SJSA1 (cell line): ENCODE measurements around the gene BACE2. TPM values are rescaled to one million over a fixed set of nuclear protein-coding genes. Genes with fewer than 3 reads are reported as not detected.

Experiments used
- DNase-seq, 2 experiments: peaks; one replicate each; pipeline ENCODE4 v3.0.0-alpha.2; 2015 to 2020; ENCODE audit warnings: low spot score in 2 of 2, low read depth in 1 of 2
- H3K27ac ChIP-seq: fragments of 250-450 bp; sonication (Bioruptor Pico); 2 replicates; pipeline ENCODE4 v1.5.1; 2020; ENCODE audit warnings: mild to moderate bottlenecking, moderate library complexity
- H3K27me3 ChIP-seq: fragments of 250-450 bp; sonication (Bioruptor Pico); replicated peaks from 2 replicates; pipeline ENCODE4 v1.5.1; 2020; ENCODE audit warnings: mild to moderate bottlenecking, moderate library complexity
- H3K36me3 ChIP-seq: fragments of 250-450 bp; sonication (Bioruptor Pico); 2 replicates; pipeline ENCODE4 v1.5.1; 2020; ENCODE audit warnings: mild to moderate bottlenecking
- H3K4me1 ChIP-seq: fragments of 250-450 bp; sonication (Bioruptor Pico); replicated peaks from 2 replicates; pipeline ENCODE4 v1.6.1; 2021; ENCODE audit warnings: mild to moderate bottlenecking
- H3K4me3 ChIP-seq: fragments of 250-450 bp; sonication (Bioruptor Pico); 2 replicates; pipeline ENCODE4 v1.5.1; 2020; ENCODE audit warnings: mild to moderate bottlenecking
- H3K9me3 ChIP-seq: fragments of 250-450 bp; sonication (Bioruptor Pico); replicated peaks from 2 replicates; pipeline ENCODE4 v1.5.1; 2020; ENCODE audit warnings: mild to moderate bottlenecking
- total RNA-seq: library from RNA; depleted of rRNA; stranded (reverse); fragments of >200 nt; shearing (Covaris generic); gene quantifications from 2 replicates; pipeline ENCODE4 v1.2.3, GENCODE V29; 2014; rRNA removed

Gene BACE2
- 0.50 TPM in 1 of 2 replicates, not detected in the other for total RNA-seq

DNA sequence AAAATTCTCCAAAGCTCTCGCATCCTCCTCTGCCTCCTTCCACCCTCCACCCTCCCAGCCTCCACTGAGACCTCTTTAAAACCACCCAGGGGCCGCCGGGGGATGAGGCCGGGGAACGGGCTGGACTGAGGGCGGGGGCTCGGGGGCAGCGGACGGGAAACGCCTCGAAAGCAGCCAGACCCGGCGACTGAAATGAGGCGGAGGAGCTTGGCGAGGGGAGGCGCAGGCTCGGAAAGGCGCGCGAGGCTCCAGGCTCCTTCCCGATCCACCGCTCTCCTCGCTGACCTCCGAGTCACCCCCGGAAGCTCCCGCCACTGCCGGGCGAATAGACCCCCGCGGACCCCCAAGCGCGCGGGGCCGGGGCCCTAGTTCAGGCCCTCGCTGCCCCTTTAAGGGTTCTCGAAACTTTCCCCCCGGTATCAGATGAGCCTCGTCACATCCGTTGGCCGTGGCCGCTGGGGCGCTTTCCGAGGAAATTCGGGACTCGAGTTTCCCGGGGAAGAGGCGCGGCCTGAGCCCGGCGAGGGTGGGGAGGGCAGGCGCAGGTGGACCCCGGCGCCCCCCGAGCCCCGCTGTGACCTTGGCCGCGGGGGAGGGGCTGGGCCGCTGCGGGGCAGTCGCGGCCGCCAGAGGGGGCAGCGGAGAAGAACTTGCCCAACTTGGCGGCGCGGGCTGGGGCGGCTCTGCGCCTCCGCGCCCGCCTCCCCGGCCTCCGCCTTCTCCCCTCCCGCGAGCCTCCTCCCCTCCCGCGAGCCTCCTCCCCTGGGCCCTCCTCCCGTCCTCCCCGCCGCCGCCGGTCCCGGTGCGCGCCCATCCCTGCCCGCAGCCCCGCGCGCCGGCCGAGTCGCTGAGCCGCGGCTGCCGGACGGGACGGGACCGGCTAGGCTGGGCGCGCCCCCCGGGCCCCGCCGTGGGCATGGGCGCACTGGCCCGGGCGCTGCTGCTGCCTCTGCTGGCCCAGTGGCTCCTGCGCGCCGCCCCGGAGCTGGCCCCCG lies at the start of gene BACE2:
TSS of gene BACE2 (plus strand) at position 813 of the 995 bp plus-strand sequence. CDS start at position 917, 104 bp downstream.
- no peak within 1 kb of the TSS for H3K27ac ChIP-seq
- H3K27me3 ChIP-seq: peaks cover 34% of the 10 kb centered on the region
- DNase-seq: peak; percentile 23 to 55
- peak within 1 kb of the TSS; percentile 36 for H3K4me3 ChIP-seq
- H3K4me1 ChIP-seq: peaks cover 13% of the 10 kb centered on the region
- no peaks in the 10 kb centered on the region for H3K9me3 ChIP-seq
- no peaks in the 10 kb centered on the region for H3K36me3 ChIP-seq

DNA sequence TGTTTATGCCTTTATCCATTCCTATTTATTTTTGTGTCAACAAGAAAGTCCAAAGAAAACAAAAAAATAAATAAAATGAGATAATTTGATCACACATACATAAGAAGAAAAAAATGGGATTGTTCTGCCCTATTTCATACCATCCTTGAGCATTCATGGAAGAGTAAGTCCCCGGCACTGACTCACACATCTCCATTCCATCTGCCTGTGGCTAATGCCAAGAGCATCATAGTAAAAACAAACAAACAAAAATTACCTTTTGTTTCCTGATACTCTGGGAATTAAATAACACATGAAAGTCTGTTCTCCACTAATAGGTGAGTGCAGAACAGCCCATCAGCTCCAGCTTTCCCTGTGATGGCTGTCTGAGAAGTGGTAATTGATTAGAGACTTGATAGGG lies 48.1 kb upstream of the BACE2 start:
- DNase-seq: no peak

DNA sequence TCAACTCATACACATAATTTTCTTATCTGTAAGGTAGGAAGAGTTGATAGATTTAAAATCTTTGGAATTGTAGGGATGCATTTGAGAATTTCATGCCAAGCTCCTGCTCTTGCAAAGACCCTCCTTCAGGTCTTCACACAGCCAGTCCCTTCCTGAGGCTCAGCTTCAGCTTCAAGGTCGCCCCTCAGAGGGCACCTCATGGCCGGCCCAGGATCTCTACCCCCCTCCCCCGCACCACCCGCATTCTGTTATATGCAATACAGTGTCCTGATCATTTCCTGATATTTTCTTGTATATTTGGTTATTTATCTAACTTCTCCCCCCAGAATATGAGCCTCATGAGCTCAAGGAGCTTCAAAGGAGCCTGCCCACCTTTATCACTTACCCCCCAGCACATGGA lies 47.0 kb upstream of the BACE2 start:
- H3K36me3 ChIP-seq: no peaks in the 10 kb centered on the region
- H3K27ac ChIP-seq: no peak overlapping the region
- no peak overlapping the region for H3K4me3 ChIP-seq
- DNase-seq: no peak
- H3K27me3 ChIP-seq: no peaks in the 10 kb centered on the region
- no peaks in the 10 kb centered on the region for H3K9me3 ChIP-seq
- no peaks in the 10 kb centered on the region for H3K4me1 ChIP-seq

More for the DNA sequence above, 48.1 kb upstream of the BACE2 start:
- Histone ChIP-seq H3K27me3 (no peaks in the 10 kb centered on the region), H3K4me3 (no peak overlapping the region), H3K27ac (no peak overlapping the region), H3K9me3 (no peaks in the 10 kb centered on the region), H3K36me3 (no peaks in the 10 kb centered on the region), H3K4me1 (no peaks in the 10 kb centered on the region)

DNA sequence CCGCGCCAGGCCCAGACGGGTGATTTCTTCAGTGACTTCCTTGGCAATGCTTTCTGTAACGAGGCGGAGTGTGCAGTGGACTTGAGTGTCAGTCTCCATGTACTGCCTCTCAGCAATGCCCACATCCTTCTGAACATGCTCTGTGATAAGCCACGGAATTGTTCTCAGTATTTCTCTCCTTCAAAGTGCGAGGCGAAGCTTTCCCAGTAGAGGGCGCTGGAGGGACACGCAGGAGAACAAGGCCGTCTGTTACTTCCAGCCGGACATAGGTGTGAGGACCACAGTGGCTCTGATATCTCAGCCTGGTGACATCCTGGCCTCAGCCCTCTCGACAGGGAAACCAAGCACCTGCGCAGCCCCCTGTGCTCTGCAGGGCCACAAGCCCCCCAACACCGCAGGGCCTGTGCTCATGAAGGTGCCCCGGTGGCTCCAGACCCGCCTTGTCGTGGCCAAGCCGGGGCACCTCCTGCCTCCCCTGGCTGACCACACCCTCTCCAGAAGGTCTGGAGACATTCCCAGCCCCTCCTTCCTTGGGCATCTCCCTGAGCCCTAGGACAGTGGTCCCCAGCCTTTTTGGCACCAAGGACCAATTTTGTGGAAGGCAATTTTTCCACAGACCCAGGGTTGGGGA lies 46.1 kb upstream of the BACE2 start:
- peak; percentile 33 to 65 for DNase-seq
- no peaks in the 10 kb centered on the region for H3K36me3 ChIP-seq
- no peak overlapping the region for H3K27ac ChIP-seq
- H3K27me3 ChIP-seq: no peaks in the 10 kb centered on the region
- H3K4me1 ChIP-seq: no peaks in the 10 kb centered on the region
- no peak overlapping the region for H3K4me3 ChIP-seq
- no peaks in the 10 kb centered on the region for H3K9me3 ChIP-seq

GRCh38 chr21:41124641-41125201 lies 43.2 kb upstream of the BACE2 start:
- H3K4me1 ChIP-seq: no peaks in the 10 kb centered on the region
- DNase-seq: no peak
- H3K36me3 ChIP-seq: no peaks in the 10 kb centered on the region
- no peak overlapping the region for H3K4me3 ChIP-seq
- no peaks in the 10 kb centered on the region for H3K27me3 ChIP-seq
- H3K27ac ChIP-seq: no peak overlapping the region
- no peaks in the 10 kb centered on the region for H3K9me3 ChIP-seq

GRCh38 chr21:41128981-41129380 lies 39.0 kb upstream of the BACE2 start:
- Histone ChIP-seq H3K27me3 (no peaks in the 10 kb centered on the region), H3K36me3 (no peaks in the 10 kb centered on the region), H3K27ac (no peak overlapping the region), H3K9me3 (no peaks in the 10 kb centered on the region), H3K4me1 (no peaks in the 10 kb centered on the region), H3K4me3 (no peak overlapping the region)
- DNase-seq: no peak

DNA sequence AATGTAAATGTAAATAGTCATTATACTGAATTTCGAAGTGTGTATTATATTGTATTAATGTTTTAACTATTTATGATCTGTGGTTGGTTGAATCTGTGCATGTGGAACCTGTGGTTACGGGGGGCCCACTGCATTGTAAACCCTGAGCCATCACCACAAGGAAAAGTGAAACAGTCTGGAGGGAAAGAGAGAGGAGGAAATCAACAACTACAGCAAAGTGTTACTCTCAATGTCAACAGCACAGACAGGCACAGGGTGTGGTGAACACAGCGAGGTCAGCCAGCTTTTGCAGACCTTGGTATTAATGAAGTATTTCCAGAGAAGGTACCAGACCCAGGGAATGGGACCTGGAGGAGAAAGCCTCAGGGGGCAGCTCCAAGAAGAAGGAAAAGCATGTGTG lies 37.1 kb upstream of the BACE2 start:
- no peaks in the 10 kb centered on the region for H3K27me3 ChIP-seq
- no peak for DNase-seq
- no peaks in the 10 kb centered on the region for H3K36me3 ChIP-seq
- no peaks in the 10 kb centered on the region for H3K4me1 ChIP-seq
- no peak overlapping the region for H3K27ac ChIP-seq
- H3K9me3 ChIP-seq: no peaks in the 10 kb centered on the region
- no peak overlapping the region for H3K4me3 ChIP-seq

DNA sequence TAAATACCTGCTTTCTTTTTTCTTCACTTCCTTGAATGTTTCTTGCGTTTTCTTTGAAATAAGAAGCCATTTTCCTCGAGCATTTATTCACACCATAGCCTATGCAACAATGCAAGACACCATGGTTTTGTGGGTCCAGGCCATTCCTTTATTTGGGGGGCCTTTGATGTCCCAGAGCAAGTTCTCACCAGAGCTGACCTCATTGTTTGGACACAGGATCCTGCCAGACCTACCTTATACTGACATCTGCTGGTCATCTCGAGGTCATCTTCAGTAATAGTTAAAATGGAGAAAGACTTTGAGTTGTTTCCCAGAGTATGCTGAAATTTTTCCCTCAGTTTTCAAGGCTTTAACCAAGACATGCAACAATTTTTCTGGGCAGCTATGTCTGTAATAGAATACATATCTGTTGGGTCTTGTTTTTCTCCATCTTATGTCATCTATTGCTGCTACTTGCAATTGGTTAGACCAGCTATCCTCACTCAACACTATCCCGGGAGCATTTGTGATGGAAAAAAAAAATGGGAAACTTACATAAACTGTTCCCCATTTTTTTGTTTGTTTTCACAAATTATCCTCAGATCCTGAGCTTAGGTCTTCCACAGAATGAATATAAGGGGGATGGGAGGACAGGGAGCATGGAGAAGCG lies 34.0 kb upstream of the BACE2 start:
- Histone ChIP-seq H3K4me3 (no peak overlapping the region), H3K36me3 (no peaks in the 10 kb centered on the region), H3K27ac (no peak overlapping the region), H3K9me3 (no peaks in the 10 kb centered on the region), H3K4me1 (no peaks in the 10 kb centered on the region), H3K27me3 (no peaks in the 10 kb centered on the region)
- DNase-seq: peak in 1 of 2 experiments; percentile 24

GRCh38 chr21:41135746-41136145 lies 32.2 kb upstream of the BACE2 start:
- Histone ChIP-seq H3K36me3 (no peaks in the 10 kb centered on the region), H3K4me1 (no peaks in the 10 kb centered on the region), H3K4me3 (no peak overlapping the region), H3K27me3 (no peaks in the 10 kb centered on the region), H3K9me3 (no peaks in the 10 kb centered on the region), H3K27ac (no peak overlapping the region)
- DNase-seq: no peak

DNA sequence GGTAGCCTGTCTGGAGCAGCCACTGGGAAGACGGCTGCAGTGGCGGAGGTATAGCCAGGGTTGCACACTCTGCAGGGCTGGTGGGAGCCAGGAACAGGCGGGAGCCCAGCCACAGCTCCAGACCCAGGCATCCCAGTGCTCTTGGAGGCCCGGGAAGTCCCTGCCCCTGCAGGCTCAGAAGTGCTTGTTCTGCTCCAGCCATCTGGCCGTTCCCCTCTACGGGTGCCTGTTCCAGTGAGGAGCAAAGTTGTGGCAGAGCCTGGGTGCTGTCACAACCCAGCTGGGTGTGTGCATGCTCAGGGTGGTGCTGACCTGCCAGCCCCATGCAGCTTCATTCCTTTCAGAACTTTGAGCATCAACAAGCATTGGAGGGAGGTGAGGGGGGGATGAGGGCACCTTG lies 31.7 kb upstream of the BACE2 start:
- Histone ChIP-seq H3K27me3 (no peaks in the 10 kb centered on the region), H3K4me1 (no peaks in the 10 kb centered on the region), H3K36me3 (no peaks in the 10 kb centered on the region), H3K27ac (no peak overlapping the region), H3K9me3 (no peaks in the 10 kb centered on the region), H3K4me3 (no peak overlapping the region)
- DNase-seq: no peak

DNA sequence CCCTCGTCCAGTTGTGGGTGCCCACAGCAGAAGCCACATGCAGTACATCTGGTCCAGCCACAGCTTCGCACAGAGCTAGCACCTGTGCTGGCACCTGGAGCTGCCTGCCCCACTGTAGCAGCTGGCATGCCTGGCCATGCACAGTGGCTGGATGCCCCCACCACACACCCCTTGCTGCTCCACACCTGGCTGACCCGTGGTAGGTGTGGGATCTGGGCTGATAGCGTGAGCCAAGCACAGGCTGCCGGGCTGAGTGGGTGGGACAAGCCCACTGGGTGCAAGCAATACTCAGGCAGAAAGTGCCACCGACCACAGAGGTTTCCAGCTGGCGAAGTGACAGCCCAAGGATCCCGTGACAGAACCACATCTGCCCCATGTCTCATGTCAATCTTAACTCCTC lies 30.6 kb upstream of the BACE2 start:
- H3K4me1 ChIP-seq: no peaks in the 10 kb centered on the region
- no peaks in the 10 kb centered on the region for H3K27me3 ChIP-seq

GRCh38 chr21:41137889-41138288 lies 30.1 kb upstream of the BACE2 start:
- Histone ChIP-seq H3K9me3 (no peaks in the 10 kb centered on the region), H3K36me3 (no peaks in the 10 kb centered on the region), H3K4me1 (no peaks in the 10 kb centered on the region), H3K4me3 (no peak overlapping the region), H3K27me3 (no peaks in the 10 kb centered on the region), H3K27ac (no peak overlapping the region)
- DNase-seq: no peak

More for the DNA sequence above, 30.6 kb upstream of the BACE2 start:
- Histone ChIP-seq H3K9me3 (no peaks in the 10 kb centered on the region), H3K36me3 (no peaks in the 10 kb centered on the region), H3K4me3 (no peak overlapping the region), H3K27ac (no peak overlapping the region)
- DNase-seq: no peak

DNA sequence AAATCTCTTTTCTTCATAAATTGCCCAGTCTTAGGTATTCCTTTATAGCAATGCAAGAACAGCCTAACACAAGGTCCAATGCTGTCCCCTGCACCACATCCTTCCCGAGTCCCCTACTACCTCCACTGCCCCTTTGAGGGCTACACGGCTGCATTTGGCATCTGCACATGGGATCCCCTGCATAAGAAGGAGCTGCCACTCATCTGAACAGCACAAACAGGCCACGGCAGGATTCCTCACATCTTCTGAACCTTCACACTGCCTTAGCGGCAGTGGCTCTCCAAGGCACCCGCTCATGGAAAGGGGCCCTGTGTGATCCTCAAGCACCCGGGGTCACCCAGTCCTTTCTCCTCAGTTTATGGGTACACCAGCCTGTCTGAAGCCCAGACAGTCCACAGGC lies 29.2 kb upstream of the BACE2 start:
- Histone ChIP-seq H3K27me3 (no peaks in the 10 kb centered on the region), H3K27ac (no peak overlapping the region), H3K4me1 (no peaks in the 10 kb centered on the region), H3K36me3 (no peaks in the 10 kb centered on the region), H3K9me3 (no peaks in the 10 kb centered on the region), H3K4me3 (no peak overlapping the region)
- DNase-seq: no peak
